ENCODE data around the gene RHOC. TPM values are rescaled to one million over a fixed set of nuclear protein-coding genes. Genes with fewer than 3 reads are reported as not detected.

The RHOC gene
- total RNA-seq, 1 experiment from 2014 or later: 68.9 TPM

DNA sequence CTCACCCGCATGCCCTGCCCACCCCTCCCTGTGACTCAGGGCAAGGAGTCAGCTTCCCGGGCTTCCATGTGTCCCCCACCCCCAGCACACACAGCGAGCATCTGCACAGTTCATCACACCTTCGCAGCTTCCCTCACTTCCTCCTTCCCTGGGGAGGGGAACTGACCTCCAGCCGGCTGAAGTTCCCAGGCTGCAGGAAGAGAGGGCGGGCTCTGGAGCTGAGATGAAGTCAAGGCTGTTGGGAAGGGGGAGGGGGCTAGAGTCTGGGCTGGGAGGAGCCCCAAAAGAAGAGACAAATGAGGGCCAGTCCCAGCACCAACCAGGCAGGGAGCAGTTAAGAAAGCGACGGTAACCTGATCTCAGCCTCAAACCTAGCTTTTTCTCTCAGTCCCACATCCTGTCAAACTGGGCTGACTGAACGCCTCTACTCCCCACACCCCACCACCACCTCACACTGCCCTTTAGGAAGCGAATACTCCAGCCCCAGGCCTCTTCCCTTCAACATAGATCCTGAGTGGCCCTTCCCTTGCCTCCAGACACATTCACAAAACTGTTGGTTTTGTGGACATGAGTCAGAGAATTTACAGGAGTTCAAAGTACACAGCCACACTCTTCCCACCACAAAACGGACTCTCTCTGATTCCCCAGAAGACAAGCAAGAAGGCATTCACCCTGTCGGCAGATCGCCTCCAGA, 1.8 kb downstream of the RHOC start (continued):
- TF ChIP-seq, protein P1, sequence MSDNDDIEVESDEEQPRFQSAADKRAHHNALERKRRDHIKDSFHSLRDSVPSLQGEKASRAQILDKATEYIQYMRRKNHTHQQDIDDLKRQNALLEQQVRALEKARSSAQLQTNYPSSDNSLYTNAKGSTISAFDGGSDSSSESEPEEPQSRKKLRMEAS (CRISPR knock-in tag; IDR thresholded peaks at IDR 0.05): peak; percentile 73
- TF ChIP-seq ETV6 (CRISPR knock-in tag; IDR thresholded peaks at IDR 0.05): peak; percentile 93

GRCh38 chr1:112704391-112704933, 2.5 kb downstream of the RHOC start:
- Mint-ChIP-seq H3K27ac (no peak overlapping the region), H3K36me3 (peaks cover 24% of the 10 kb centered on the region), H3K4me3 (peak overlapping the region; percentile 73), H3K9me3 (no peaks in the 10 kb centered on the region), H3K4me1 (peaks cover 74% of the 10 kb centered on the region), H3K27me3 (ENCODE audit: low read depth) (peaks cover 34% of the 10 kb centered on the region)
- DNase-seq (ENCODE audit: low spot score): no peak
- CTCF ChIA-PET: interaction anchor here (0.5 to 2.3 kb wide), 19 partner anchors 11 to 369 kb away, joined by 3 to 21 read pairs (median 5); partner anchors contain the start of genes CAPZA1, CTTNBP2NL, LRIG2 and MOV10
- TF ChIP-seq CBFB (CRISPR knock-in tag; IDR thresholded peaks at IDR 0.05; ENCODE audit: low read depth): no peak
- TF ChIP-seq, protein P2, sequence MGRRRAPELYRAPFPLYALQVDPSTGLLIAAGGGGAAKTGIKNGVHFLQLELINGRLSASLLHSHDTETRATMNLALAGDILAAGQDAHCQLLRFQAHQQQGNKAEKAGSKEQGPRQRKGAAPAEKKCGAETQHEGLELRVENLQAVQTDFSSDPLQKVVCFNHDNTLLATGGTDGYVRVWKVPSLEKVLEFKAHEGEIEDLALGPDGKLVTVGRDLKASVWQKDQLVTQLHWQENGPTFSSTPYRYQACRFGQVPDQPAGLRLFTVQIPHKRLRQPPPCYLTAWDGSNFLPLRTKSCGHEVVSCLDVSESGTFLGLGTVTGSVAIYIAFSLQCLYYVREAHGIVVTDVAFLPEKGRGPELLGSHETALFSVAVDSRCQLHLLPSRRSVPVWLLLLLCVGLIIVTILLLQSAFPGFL (CRISPR knock-in tag; IDR thresholded peaks at IDR 0.05; ENCODE audit: borderline replicate concordance): no peak
- no peak for TF ChIP-seq ZNF671 (CRISPR knock-in tag; IDR thresholded peaks at IDR 0.05)
- TF ChIP-seq, protein P3, sequence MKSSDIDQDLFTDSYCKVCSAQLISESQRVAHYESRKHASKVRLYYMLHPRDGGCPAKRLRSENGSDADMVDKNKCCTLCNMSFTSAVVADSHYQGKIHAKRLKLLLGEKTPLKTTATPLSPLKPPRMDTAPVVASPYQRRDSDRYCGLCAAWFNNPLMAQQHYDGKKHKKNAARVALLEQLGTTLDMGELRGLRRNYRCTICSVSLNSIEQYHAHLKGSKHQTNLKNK (CRISPR knock-in tag; IDR thresholded peaks at IDR 0.05): no peak
- POLR2A ChIA-PET: interaction anchor here (0.6 to 2.3 kb wide), 12 partner anchors 10 to 313 kb away, joined by 3 to 11 read pairs (median 4); partner anchors contain the start of genes CAPZA1, MOV10, PPM1J and ST7L
- ATAC-seq: no peak

DNA sequence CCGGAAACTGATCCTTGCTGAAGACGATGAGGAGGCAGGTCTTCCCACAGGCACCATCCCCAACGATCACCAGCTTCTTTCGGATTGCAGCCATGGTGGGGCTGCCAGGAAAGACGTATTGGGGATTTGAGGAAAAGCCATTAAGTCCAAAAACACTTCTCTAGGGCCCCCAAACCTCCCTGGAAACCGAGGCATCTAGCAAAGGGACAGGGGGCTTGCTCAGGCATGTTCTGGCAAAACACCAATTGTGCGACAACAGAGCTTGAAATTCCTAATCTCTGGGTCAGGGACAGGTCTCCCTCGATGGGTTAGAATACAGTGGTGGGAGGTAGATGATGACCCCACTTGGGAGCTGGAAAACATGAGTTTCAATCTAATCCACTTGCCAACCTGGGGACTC, 3.2 kb downstream of the RHOC start:
- POLR2A ChIA-PET: interaction anchor here (0.7 to 2.3 kb wide), 3 partner anchors 10 to 308 kb away, joined by 3 to 11 read pairs (median 3); partner anchors contain the start of gene MOV10
- ATAC-seq: no peak
- DNase-seq (ENCODE audit: low spot score): no peak
- CTCF ChIA-PET: interaction anchor here (0.6 to 2.3 kb wide), 9 partner anchors 12 to 552 kb away, joined by 3 to 21 read pairs (median 8); partner anchors contain the start of genes CTTNBP2NL, MOV10 and PPM1J
- Mint-ChIP-seq H3K27ac (no peak overlapping the region), H3K27me3 (ENCODE audit: low read depth) (peaks cover 37% of the 10 kb centered on the region), H3K9me3 (no peaks in the 10 kb centered on the region), H3K4me3 (peak overlapping the region; percentile 73; the same call in 1 of the 2 replicates), H3K36me3 (peaks cover 28% of the 10 kb centered on the region), H3K4me1 (peaks cover 82% of the 10 kb centered on the region)
- TF ChIP-seq EMX1 (CRISPR knock-in tag; IDR thresholded peaks at IDR 0.05) (no peak), IRF2 (CRISPR knock-in tag; IDR thresholded peaks at IDR 0.05; ENCODE audit: borderline replicate concordance, low read depth) (no peak), NR2C2 (CRISPR knock-in tag; IDR thresholded peaks at IDR 0.05) (no peak), CBFB (CRISPR knock-in tag; IDR thresholded peaks at IDR 0.05; ENCODE audit: low read depth) (no peak)

DNA sequence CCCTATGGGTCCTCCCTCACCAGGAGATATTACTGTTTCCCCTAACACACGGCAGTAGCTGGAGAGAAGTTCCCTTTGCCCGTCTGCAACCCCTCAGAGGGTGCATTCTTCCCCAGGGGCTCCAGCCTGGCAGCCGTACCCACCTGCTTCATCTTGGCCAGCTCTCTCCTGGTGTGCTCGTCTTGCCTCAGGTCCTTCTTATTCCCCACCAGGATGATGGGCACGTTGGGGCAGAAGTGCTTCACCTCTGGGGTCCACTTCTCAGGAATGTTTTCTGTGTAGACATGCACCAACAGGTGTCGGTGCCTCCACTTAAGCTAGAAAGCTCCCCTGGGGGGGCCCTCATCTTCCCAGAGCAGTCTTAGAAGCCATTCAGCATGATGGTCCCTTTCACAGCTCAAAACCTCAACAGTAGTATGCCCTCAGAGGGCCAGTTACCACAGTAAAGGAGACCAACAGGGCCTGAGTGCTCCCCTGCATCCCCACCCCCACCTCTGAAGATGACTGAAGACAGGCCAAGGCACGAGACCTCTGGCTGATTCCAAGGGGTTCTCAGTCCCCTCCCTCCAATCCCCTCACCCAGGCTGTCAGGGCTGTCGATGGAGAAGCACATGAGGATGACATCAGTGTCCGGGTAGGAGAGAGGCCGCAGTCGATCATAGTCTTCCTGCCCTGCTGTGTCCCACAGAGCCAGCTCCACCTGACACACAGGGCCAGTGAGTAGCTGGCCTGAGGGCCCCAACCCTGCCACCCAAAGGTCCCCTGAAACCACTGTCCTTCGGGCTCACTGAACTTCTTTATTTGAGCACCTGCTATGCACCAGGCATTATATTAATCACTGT, 4.3 kb downstream of the RHOC start:
- Mint-ChIP-seq H3K4me3 (no peak overlapping the region), H3K27me3 (ENCODE audit: low read depth) (peaks cover 32% of the 10 kb centered on the region), H3K9me3 (no peaks in the 10 kb centered on the region), H3K4me1 (peaks cover 86% of the 10 kb centered on the region), H3K27ac (no peak overlapping the region), H3K36me3 (peaks cover 39% of the 10 kb centered on the region)
- ChIA-PET POLR2A (interaction anchor here (1.4 kb wide), 1 partner anchor 28 kb away, joined by 7 read pairs; the partner anchor contains the start of gene MOV10), CTCF (interaction anchor here (1.5 kb wide), 1 partner anchor 30 kb away, joined by 3 read pairs; no protein-coding TSS in a partner anchor)
- no peak for DNase-seq (ENCODE audit: low spot score)
- no peak for ATAC-seq
- TF ChIP-seq, protein P4, sequence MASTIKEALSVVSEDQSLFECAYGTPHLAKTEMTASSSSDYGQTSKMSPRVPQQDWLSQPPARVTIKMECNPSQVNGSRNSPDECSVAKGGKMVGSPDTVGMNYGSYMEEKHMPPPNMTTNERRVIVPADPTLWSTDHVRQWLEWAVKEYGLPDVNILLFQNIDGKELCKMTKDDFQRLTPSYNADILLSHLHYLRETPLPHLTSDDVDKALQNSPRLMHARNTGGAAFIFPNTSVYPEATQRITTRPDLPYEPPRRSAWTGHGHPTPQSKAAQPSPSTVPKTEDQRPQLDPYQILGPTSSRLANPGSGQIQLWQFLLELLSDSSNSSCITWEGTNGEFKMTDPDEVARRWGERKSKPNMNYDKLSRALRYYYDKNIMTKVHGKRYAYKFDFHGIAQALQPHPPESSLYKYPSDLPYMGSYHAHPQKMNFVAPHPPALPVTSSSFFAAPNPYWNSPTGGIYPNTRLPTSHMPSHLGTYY (CRISPR knock-in tag; IDR thresholded peaks at IDR 0.05): no peak
- TF ChIP-seq ZNF138 (CRISPR knock-in tag; conservative IDR thresholded peaks at IDR 0.05) (no peak), ZNF416 (CRISPR knock-in tag; IDR thresholded peaks at IDR 0.05) (no peak), GTF2I (CRISPR knock-in tag; conservative IDR thresholded peaks at IDR 0.05) (no peak), ZNF423 (CRISPR knock-in tag; IDR thresholded peaks at IDR 0.05) (no peak), E2F5 (CRISPR knock-in tag; IDR thresholded peaks at IDR 0.05) (no peak), NFATC4 (CRISPR knock-in tag; IDR thresholded peaks at IDR 0.05) (no peak), EMX1 (CRISPR knock-in tag; IDR thresholded peaks at IDR 0.05) (no peak), FOXJ3 (CRISPR knock-in tag; IDR thresholded peaks at IDR 0.05; ENCODE audit: borderline replicate concordance) (no peak), NFE2L1 (CRISPR knock-in tag; IDR thresholded peaks at IDR 0.05) (no peak)
- TF ChIP-seq, protein P3 (CRISPR knock-in tag; IDR thresholded peaks at IDR 0.05): no peak
